H1 (cell line): ENCODE measurements around the gene DOHH. TPM values are rescaled to one million over a fixed set of nuclear protein-coding genes. Genes with fewer than 3 reads are reported as not detected.

Experiments used
- CTCF ChIA-PET: fragments of 300-600 bp; sonication (Branson Sonifier 250); formaldehyde crosslinking; loops from one replicate; lab custom pipeline; 2021; ENCODE audit not compliant: partially characterized antibody; lab: Charles Lee
- POLR2A ChIA-PET: fragments of 300-600 bp; sonication (Branson Sonifier 250); formaldehyde crosslinking; loops from one replicate; lab custom pipeline; 2021; ENCODE audit warnings: inconsistent platforms; ENCODE audit not compliant: partially characterized antibody; lab: Charles Lee
- DNase-seq, 2 experiments: peaks; one replicate each; pipeline versions ENCODE4 v3.0.0 to v3.0.0-alpha.2; 2010 to 2022; ENCODE audit warnings: low spot score in 2 of 2, low read depth in 1 of 2, mixed read lengths in 1 of 2
- FAIRE-seq: peaks from 2 replicates; lab custom pipeline; 2011; peaks lifted over from hg19 to GRCh38; lab: Jason Lieb, UNC
- H2AFZ ChIP-seq: 2 replicates; pipeline ENCODE4 v1.8.1; 2012; ENCODE audit warnings: low read length, inconsistent platforms
- H2AK5ac ChIP-seq: 2 replicates; pipeline ENCODE4 v1.6.1; 2013; ENCODE audit warnings: low read depth, low read length
- H2BK120ac ChIP-seq: replicated peaks from 2 replicates; pipeline ENCODE3; 2013; ENCODE audit warnings: low read depth, low read length, inconsistent platforms
- H2BK12ac ChIP-seq: 2 replicates; pipeline ENCODE4 v1.6.1; 2013; ENCODE audit warnings: low read depth, low read length
- H2BK15ac ChIP-seq: 2 replicates; pipeline ENCODE4 v1.6.1; 2013; ENCODE audit warnings: low read length
- H2BK20ac ChIP-seq: 2 replicates; pipeline ENCODE4 v1.6.1; 2013; ENCODE audit warnings: low read length
- H2BK5ac ChIP-seq: 2 replicates; pipeline ENCODE4 v1.6.1; 2013; ENCODE audit warnings: low read depth, low read length
- H3K14ac ChIP-seq: 2 replicates; pipeline ENCODE4 v1.6.1; 2013; ENCODE audit warnings: inconsistent platforms; ENCODE audit not compliant: insufficient read length
- H3K18ac ChIP-seq: 2 replicates; pipeline ENCODE4 v1.6.1; 2013; ENCODE audit warnings: low read length; ENCODE audit errors: extremely low read depth
- H3K23ac ChIP-seq: 2 replicates; pipeline ENCODE4 v1.6.1; 2013; ENCODE audit warnings: inconsistent platforms; ENCODE audit not compliant: insufficient read length
- H3K23me2 ChIP-seq: 2 replicates; pipeline ENCODE4 v1.6.1; 2013; ENCODE audit warnings: low read depth, low read length
- H3K27ac ChIP-seq: 2 replicates; pipeline ENCODE4 v1.6.1; 2011; ENCODE audit warnings: low read depth, low read length, inconsistent platforms
- H3K27me3 ChIP-seq, 4 experiments: replicated peaks in 1 of 4; 1 replicate in 1 of 4; 2 replicates in 3 of 4; pipeline versions ENCODE4 v1.6.1 to v1.8.1; 2011 to 2013; ENCODE audit warnings: low read length in 3 of 4, mild to moderate bottlenecking in 3 of 4, inconsistent platforms in 2 of 4, mixed read lengths in 2 of 4, moderate library complexity in 1 of 4; ENCODE audit not compliant: control insufficient read depth in 3 of 4, insufficient read depth in 3 of 4; ENCODE audit errors: extremely low read depth in 1 of 4
- H3K36me3 ChIP-seq, 4 experiments: 2 replicates each; pipeline versions ENCODE4 v1.6.1 to v1.8.1; 2011 to 2013; ENCODE audit warnings: mild to moderate bottlenecking in 4 of 4, low read length in 3 of 4, moderate library complexity in 2 of 4, control low read depth in 1 of 4, inconsistent platforms in 1 of 4; ENCODE audit not compliant: insufficient read depth in 4 of 4, control insufficient read depth in 2 of 4
- H3K4ac ChIP-seq: replicated peaks from 2 replicates; pipeline ENCODE3; 2013; ENCODE audit warnings: low read length, low read depth, mixed read lengths, inconsistent platforms; ENCODE audit not compliant: insufficient read length
- H3K4me1 ChIP-seq, 4 experiments: replicated peaks in 1 of 4; 1 replicate in 1 of 4; 2 replicates in 3 of 4; pipeline versions ENCODE4 v1.6.1 to v1.8.1; 2011 to 2013; ENCODE audit warnings: low read length in 3 of 4, inconsistent platforms in 2 of 4, mixed read lengths in 1 of 4; ENCODE audit not compliant: insufficient read depth in 4 of 4, control insufficient read depth in 3 of 4
- H3K4me2 ChIP-seq, 2 experiments: 2 replicates each; pipeline versions ENCODE4 v1.6.1 to v1.8.1; 2011 to 2013; ENCODE audit warnings: low read depth in 2 of 2, low read length in 2 of 2, control low read depth in 1 of 2, inconsistent platforms in 1 of 2, mild to moderate bottlenecking in 1 of 2; ENCODE audit not compliant: insufficient read depth in 1 of 2
- H3K4me3 ChIP-seq, 4 experiments: fragments of 200-600, 300-600 bp in 1 of 4; sonication (generic), shearing (Covaris generic), sonication (Bioruptor Twin) in 1 of 4; 2 replicates each; pipeline versions ENCODE4 v1.5.1 to v1.8.1; 2011 to 2016; ENCODE audit warnings: low read length in 4 of 4, low read depth in 3 of 4, control low read depth in 2 of 4, inconsistent platforms in 2 of 4, mild to moderate bottlenecking in 2 of 4, mixed read lengths in 1 of 4, moderate library complexity in 1 of 4; ENCODE audit not compliant: insufficient read depth in 2 of 4; ENCODE audit errors: extremely low read depth in 1 of 4
- H3K56ac ChIP-seq: replicated peaks from 2 replicates; pipeline ENCODE3; 2013; ENCODE audit warnings: low read depth, mild to moderate bottlenecking, mixed read lengths, low read length, inconsistent platforms; ENCODE audit not compliant: insufficient read length
- H3K79me1 ChIP-seq: 2 replicates; pipeline ENCODE4 v1.6.1; 2013; ENCODE audit warnings: low read depth, low read length, control low read depth
- H3K79me2 ChIP-seq, 2 experiments: 2 replicates each; pipeline versions ENCODE4 v1.6.1 to v1.8.1; 2012 to 2013; ENCODE audit warnings: low read length in 2 of 2, mild to moderate bottlenecking in 2 of 2, inconsistent platforms in 1 of 2; ENCODE audit not compliant: insufficient read depth in 2 of 2, control insufficient read depth in 1 of 2
- H3K9ac ChIP-seq, 4 experiments: replicated peaks in 1 of 4; 1 replicate in 1 of 4; 2 replicates in 3 of 4; pipeline versions ENCODE4 v1.6.1 to v1.8.1; 2011 to 2013; ENCODE audit warnings: low read depth in 3 of 4, low read length in 3 of 4, control low read depth in 2 of 4, mild to moderate bottlenecking in 2 of 4, moderate library complexity in 2 of 4, inconsistent platforms in 1 of 4; ENCODE audit errors: extremely low read depth in 1 of 4
- H3K9me3 ChIP-seq, 2 experiments: 2 replicates each; pipeline versions ENCODE4 v1.6.1 to v1.8.1; 2012 to 2013; ENCODE audit warnings: mild to moderate bottlenecking in 2 of 2, moderate library complexity in 2 of 2, control low read depth in 1 of 2, inconsistent platforms in 1 of 2, low read depth in 1 of 2, low read length in 1 of 2, mixed read lengths in 1 of 2; ENCODE audit not compliant: insufficient read depth in 2 of 2
- H4K20me1 ChIP-seq, 2 experiments: replicated peaks in 1 of 2; 2 replicates each; pipeline versions ENCODE3 to v1.8.1; 2011 to 2013; ENCODE audit warnings: inconsistent platforms in 2 of 2, low read length in 2 of 2, mild to moderate bottlenecking in 1 of 2; ENCODE audit not compliant: insufficient read depth in 2 of 2, control insufficient read depth in 1 of 2
- H4K5ac ChIP-seq: 2 replicates; pipeline ENCODE4 v1.6.1; 2013; ENCODE audit warnings: low read length, low read depth, mixed read lengths, inconsistent platforms; ENCODE audit not compliant: insufficient read length
- H4K8ac ChIP-seq: 2 replicates; pipeline ENCODE4 v1.8.0; 2013; ENCODE audit warnings: mild to moderate bottlenecking, moderate library complexity, low read length, inconsistent platforms; ENCODE audit not compliant: insufficient read depth; ENCODE audit errors: extremely low read depth
- H4K91ac ChIP-seq: replicated peaks from 2 replicates; pipeline ENCODE3; 2013; ENCODE audit warnings: low read length, mixed read lengths, inconsistent platforms; ENCODE audit not compliant: insufficient read length
- BRCA1 ChIP-seq: IDR thresholded peaks from 2 replicates; pipeline ENCODE4 v1.6.1; 2012; ENCODE audit warnings: low read depth, low read length, improper control_type of control experiment
- RNF2 ChIP-seq: fragments of 200-900, 300-1000 bp; sonication (generic); IDR thresholded peaks from 2 replicates; pipeline ENCODE4 v1.7.1; 2016; ENCODE audit warnings: borderline replicate concordance, low read depth, mild to moderate bottlenecking, antibody characterized with exemption, low read length; ENCODE audit not compliant: poor library complexity, severe bottlenecking; ENCODE audit errors: missing control alignments
- RXRA ChIP-seq: IDR thresholded peaks from 2 replicates; pipeline ENCODE4 v1.6.1; 2011; ENCODE audit warnings: low read depth, mild to moderate bottlenecking, low read length, moderate library complexity; ENCODE audit not compliant: insufficient read depth
- SIRT6 ChIP-seq: IDR thresholded peaks from one replicate; pipeline ENCODE4 v1.7.1; 2012; ENCODE audit warnings: low read length, inconsistent platforms
- SP1 ChIP-seq: IDR thresholded peaks from 2 replicates; pipeline ENCODE4 v1.6.1; 2011; ENCODE audit warnings: low read depth, low read length
- SP2 ChIP-seq: IDR thresholded peaks from 2 replicates; pipeline ENCODE4 v1.6.1; 2012; ENCODE audit warnings: mild to moderate bottlenecking, low read length, inconsistent platforms
- WGBS, 2 experiments: shearing (Covaris generic) in 1 of 2; methylation state at CpG; one replicate each; pipeline versions ENCODE4 v1.1.6 to v1.1.7; 2013 to 2015; ENCODE audit warnings: low lambda C conversion rate in 2 of 2, mixed read lengths in 2 of 2, inconsistent platforms in 1 of 2, low coverage in 1 of 2, missing lambda C conversion rate in 1 of 2; ENCODE audit not compliant: insufficient replicate concordance in 2 of 2, insufficient coverage in 1 of 2, insufficient read length in 1 of 2; ENCODE audit errors: extremely low coverage in 1 of 2, missing lambda C conversion rate in 1 of 2; 5-methylcytosine and 5-hydroxymethylcytosine counted together
- polyA plus RNA-seq, 7 experiments: library from polyadenylated mRNA; depleted of rRNA in 3 of 7; stranded (reverse) in 5 of 7; unstranded in 2 of 7; fragments of >200 nt in 5 of 7; fragments of 200-250 nt in 2 of 7; gene quantifications; 1 replicate in 5 of 7; 2 replicates in 1 of 7; 4 replicates in 1 of 7; pipeline versions ENCODE4 v1.2.1 to v1.2.3, GENCODE V29; 2011 to 2013; ENCODE audit warnings: missing spikeins in 2 of 7, mixed read lengths in 2 of 7
- total RNA-seq: library from RNA; stranded (reverse); fragmentation: NEBNext Ultra II Directional; extraction: Animal tissue kit (Norgen Biotek cat#: 25700); gene quantifications from 2 replicates; pipeline ENCODE4 v1.2.1, GENCODE V29; 2021

DOHH gene
- total and polyA plus RNA-seq, 2 of the 8 experiments (the other 6 are each of a cell fraction or from before 2014, with no cell fraction given) = 7.3 to 17.7 TPM

DNA sequence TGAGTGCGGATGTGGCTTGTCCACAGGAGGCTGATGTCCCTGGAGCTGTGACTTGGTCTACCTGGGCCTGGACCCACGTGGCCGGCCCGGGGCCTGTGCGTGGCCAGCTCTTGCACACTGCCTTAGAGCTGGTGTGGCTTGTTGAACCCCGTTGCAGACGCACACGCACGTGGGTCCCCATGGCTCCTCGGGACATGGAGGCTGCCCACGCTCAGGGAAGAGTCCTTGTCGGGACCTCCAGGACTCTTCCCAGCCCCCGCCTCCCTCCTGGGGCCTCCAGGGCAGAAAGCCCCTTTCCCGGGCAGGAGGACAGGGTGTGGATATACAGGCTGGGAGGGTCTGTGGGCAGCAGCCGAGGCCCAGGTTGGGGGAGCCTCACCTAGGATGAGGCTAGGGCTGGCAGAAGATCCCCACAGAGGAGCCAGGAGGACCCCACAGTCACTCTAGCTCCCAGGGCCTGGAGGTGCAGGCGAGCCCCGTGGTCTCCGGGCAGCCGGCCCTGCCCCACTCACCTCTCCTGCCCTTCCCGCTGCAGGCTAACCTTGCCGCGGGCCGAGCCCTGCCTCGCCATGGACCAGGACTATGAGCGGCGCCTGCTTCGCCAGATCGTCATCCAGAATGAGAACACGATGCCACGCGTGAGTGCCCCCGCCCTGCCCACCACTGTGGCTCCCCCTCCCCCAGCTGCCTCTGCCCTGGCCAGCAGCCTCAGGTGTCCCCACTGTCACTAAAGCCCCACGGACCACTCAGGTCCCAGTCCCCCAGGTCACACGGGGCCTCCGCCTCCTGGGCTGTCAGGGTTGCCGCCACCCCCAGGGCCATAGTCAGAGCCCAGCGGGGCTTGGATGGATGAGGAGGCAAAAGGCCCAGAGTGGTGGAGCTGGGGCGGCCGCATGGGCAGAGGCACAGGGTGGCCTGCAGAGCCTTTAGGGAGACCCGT is 22.2 kb upstream of the DOHH start:
- no peak overlapping the region for H3K4me2 ChIP-seq
- WGBS, 2 experiments = 94% methylated on average over 35 of the region's 40 CpGs; no CpG with 5 or more reads in 1 of the 2 experiments
- ChIA-PET CTCF (interaction anchor here (0.5 to 4.7 kb wide), 7 partner anchors 9 to 174 kb away, joined by 3 to 15 read pairs (median 5); partner anchors contain the start of gene TEKTIP1), POLR2A (interaction anchor here (1.0 kb wide), 1 partner anchor 9 kb away, joined by 4 read pairs; no protein-coding TSS in a partner anchor)
- H3K79me2 ChIP-seq = peaks cover 0 to 31% of the 10 kb centered on the region in 2 experiments; a peak in 3 of 4 replicates
- peaks cover 0 to 13% of the 10 kb centered on the region in 2 experiments for H4K20me1 ChIP-seq
- H4K91ac ChIP-seq = no peak overlapping the region
- no peak overlapping the region; the same call in 1 of the 2 replicates for H2BK5ac ChIP-seq
- H2BK12ac ChIP-seq = no peak overlapping the region
- H3K4me3 ChIP-seq = no peak overlapping the region
- H3K9me3 ChIP-seq = no peaks in the 10 kb centered on the region
- H3K27me3 ChIP-seq = no peaks in the 10 kb centered on the region
- H2AFZ ChIP-seq = no peak overlapping the region
- H4K8ac ChIP-seq = no peak overlapping the region; the same call in 1 of the 2 replicates
- no peak overlapping the region for H3K4ac ChIP-seq
- no peak overlapping the region for H3K18ac ChIP-seq
- no peak overlapping the region for H2BK15ac ChIP-seq
- no peak overlapping the region for H3K27ac ChIP-seq
- no peak overlapping the region for H4K5ac ChIP-seq
- H2BK20ac ChIP-seq = no peak overlapping the region
- no peak overlapping the region for H3K9ac ChIP-seq
- no peaks in the 10 kb centered on the region; the same call in 1 of the 2 replicates for H3K79me1 ChIP-seq
- no peak overlapping the region for H3K23ac ChIP-seq
- no peak overlapping the region for H3K14ac ChIP-seq
- H3K4me1 ChIP-seq = peaks cover 0 to 25% (median 17%) of the 10 kb centered on the region in 4 experiments; a peak in 6 of 7 replicates
- no peak overlapping the region for H3K56ac ChIP-seq
- no peak overlapping the region for H2AK5ac ChIP-seq
- FAIRE-seq = no peak
- peaks cover 0 to 10% (median 2%) of the 10 kb centered on the region in 4 experiments; a peak in 4 of 8 replicates for H3K36me3 ChIP-seq
- DNase-seq = no peak
- H3K23me2 ChIP-seq = no peaks in the 10 kb centered on the region
- no peak overlapping the region for H2BK120ac ChIP-seq
- TF ChIP-seq RXRA (no peak), SP2 (no peak), SP1 (no peak), SIRT6 (no peak), RNF2 (no peak), BRCA1 (no peak)
